GM19395 (cell line): ENCODE results near the gene CCNA2.
A peak's percentile ranks its signal among the peaks of the same experiment; 100 is the strongest.

Experiments
- ATAC-seq: cut with Tn5 transposase; IDR thresholded peaks from one replicate; pipeline ENCODE4 v1.9.1; 2021; ENCODE audit warnings: mild to moderate bottlenecking, moderate library complexity; ENCODE audit not compliant: unreplicated experiment

CCNA2 gene

GRCh38 chr4:121823505-121824170 lies at the start of gene CCNA2:
CCNA2 (minus strand) TSS chr4:121823883; CDS start chr4:121823628, 255 bp downstream.
- ATAC-seq, result peak; percentile 94

- peak; percentile 99 for ATAC-seq
Measured at GRCh38 chr4:121869841-121870822, 46.4 kb upstream of the CCNA2 start, which contains the start of gene BBS7. BBS7 (minus strand) TSS chr4:121870474; CDS start chr4:121870313, 161 bp downstream.

DNA sequence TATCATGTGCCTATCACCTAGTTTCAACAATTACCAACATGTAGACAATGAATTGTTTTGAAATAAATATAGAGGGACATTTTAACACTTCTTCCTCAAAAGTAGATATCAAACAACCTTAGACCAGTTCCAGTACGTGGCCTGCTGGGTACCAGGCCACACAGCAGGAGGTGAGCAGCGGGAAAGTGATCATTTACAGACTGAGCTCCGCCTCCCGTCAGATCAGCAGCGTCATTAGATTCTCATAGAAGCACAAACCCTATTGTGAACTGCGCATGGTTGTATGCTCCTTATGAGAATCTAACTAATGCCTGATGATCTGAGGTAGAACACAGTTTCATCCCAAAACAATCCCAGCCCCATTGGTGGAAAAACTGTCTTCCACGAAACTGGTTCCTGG lies 40.1 kb upstream of the CCNA2 start:
- ATAC-seq, result no peak

GRCh38 chr4:121861426-121861825 lies 37.7 kb upstream of the CCNA2 start:
- ATAC-seq, result no peak

DNA sequence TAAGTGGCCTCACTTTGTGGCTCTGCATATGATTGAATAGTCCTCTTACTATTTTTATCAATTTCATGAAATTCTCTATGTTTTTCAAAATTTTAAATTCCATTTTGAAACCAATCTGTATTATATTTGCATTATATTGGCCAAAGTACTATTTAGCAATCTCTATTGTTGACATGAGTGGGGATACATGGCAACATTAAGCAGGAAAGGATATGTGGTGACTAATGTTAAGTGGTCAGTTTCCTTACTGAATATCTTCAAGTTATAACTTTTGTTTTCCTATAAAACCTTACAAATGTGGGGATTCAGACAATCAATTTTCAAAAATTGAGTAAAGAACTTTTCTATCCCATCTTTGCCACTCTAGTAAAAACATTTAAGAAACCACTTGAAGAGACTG lies 36.4 kb upstream of the CCNA2 start:
- ATAC-seq, result no peak

DNA sequence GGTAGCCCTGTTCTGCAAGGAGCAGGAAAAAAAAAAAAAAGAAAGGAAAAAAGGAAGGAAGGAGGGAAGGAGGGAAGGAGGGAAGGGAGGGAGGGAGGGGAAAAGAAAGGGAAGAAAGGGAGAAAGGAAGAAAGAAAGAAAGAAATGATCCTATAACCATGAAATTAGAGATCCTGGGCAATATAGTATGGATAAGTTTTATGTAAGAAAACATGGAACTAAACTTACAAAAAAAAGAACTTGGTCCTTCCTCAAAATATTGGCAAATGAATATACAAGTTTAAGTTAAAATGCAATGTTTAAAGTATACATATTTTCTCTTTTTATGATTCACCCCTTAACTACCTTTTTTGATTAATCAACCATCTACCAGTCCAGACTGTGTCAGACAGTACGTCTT lies 27.7 kb upstream of the CCNA2 start:
- no peak for ATAC-seq

DNA sequence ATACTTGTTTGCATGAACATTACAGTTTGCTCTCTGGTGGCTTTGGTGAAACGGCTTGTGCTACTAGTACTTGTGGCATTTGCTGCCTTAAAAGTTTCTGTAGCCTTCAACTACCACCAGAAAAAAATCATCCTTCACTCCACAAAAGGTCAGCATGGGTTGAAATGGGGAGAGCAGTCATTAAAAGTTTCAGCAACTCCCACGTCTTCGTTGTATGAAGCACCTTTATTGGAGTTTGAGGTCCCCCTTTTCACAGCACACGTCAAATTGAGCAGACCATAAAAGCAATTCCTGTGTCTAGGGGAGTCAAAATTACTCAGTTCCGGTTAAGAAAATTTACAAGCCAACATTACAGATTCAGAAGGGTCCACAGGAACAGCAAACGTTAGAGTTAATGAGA lies 23.0 kb upstream of the CCNA2 start:
- no peak for ATAC-seq

DNA sequence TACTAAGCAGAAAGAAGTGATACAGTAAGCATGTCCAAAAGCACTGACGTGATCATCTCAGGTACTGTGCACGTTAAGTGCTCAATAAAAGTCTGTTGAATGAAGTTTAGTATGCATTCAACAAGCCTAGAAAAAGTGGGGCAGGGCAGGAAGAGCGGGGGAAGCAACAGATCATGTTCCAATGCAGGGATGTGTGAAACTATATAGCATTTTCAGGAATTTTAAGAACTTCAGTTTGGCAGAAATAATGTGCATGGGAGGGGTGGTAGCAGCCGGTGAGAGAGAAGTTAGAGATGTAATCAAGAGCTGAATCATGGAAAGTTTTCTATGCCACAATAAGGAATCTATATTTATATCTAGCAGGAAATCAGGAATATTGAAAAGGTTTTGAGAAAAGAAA lies 19.2 kb upstream of the CCNA2 start:
- ATAC-seq, result no peak

DNA sequence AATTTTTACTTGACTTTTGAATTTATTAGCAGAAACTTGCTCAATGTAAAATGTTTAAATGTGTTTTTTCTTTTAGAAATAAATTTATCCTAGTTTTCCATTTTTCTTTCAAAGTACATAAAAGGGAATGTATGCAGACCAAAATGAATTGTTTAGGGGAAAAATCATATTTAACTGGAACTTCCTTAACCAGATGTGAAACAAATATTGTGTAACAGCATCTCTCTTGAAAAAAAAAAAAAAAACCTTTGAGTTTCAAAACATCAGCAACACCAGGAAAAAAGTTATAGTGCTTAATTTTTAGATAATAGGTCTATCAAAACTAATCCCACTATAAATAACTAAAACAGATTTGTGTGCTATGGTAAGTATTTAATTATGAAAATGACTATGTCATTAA lies 14.5 kb upstream of the CCNA2 start:
- no peak for ATAC-seq

DNA sequence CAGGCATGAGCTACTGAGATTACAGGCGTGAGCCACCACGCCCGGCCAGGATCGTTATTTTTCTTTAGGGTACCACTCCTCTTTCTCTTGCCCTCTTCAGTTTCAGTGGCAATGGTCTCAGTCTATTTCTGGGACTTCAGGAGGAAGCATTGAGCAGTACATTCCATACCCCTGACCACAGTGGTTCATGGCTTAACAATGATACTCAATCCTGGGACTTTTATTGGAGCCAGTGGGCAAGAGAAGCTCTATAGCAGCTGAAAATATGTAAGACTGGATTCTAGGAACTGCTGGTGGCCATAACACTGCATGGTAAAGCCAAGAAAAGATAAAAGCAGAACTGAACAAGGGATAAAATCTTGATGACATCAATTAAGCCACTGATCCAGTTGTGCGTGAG lies 5.8 kb upstream of the CCNA2 start:
- ATAC-seq, result no peak

DNA sequence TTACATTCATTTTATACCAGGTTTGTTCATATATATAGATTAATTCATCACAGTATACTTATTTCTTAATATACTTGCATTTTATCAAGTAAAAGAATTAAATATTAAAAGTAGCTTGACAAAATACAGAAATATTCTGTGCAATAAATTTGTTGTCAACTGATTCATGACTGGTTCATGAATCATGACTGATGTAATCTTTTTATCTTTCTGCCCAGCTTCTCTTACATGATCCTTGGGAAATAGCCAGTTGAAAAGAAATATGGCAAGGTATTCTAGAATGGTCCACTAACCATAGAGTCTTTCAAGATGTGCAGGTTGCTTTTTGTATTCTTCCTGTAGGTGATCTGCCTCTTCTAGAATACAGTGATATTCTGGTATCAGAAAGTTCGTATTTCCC lies 4.2 kb upstream of the CCNA2 start:
- ATAC-seq, result no peak

- ATAC-seq, result no peak
Measured at GRCh38 chr4:121824950-121825349, 1.3 kb upstream of the CCNA2 start.

GRCh38 chr4:121824171-121824527 lies 466 bp upstream of the CCNA2 start:
- ATAC-seq, result peak; percentile 9

GRCh38 chr4:121822796-121823504 lies 733 bp downstream of the CCNA2 start:
- ATAC-seq, result peak; percentile 52

DNA sequence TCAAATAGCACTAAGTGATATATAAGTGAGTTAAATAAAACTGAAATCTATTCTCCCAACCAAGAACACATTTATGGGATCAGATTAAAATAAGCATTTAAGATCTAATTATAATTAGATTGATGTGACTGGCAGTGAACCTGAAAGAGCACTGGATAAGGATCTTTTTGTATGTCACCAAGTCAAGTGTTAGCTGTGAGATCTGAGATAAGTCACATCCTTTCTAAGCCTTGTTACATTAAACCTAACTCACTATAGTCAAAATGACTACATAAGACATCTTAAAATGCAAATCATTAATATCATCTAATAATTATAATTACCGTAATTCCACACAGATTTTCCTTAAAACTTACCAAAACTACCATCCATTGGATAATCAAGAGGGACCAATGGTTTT lies 1.6 kb downstream of the CCNA2 start:
- ATAC-seq, result no peak

GRCh38 chr4:121819216-121819965 lies 4.3 kb downstream of the CCNA2 start:
- no peak for ATAC-seq

DNA sequence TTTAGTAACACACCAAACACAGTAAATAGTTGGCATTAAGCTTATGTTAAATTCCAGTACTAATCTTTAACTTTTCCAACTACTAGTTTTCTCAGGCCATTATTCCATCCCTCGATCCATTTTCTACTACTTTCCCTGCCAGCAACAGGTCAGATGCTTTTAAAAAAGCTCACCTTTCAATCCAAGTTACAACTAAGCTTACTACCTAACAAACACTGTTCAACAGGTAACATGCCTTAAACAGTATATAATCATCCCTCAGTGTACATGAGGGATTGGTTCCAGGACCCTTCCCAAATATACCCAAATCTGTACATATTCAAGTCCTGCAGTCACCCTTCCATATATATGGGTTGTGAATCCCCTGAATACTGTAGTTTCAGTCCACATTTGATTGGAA lies 5.5 kb downstream of the CCNA2 start:
- no peak for ATAC-seq

DNA sequence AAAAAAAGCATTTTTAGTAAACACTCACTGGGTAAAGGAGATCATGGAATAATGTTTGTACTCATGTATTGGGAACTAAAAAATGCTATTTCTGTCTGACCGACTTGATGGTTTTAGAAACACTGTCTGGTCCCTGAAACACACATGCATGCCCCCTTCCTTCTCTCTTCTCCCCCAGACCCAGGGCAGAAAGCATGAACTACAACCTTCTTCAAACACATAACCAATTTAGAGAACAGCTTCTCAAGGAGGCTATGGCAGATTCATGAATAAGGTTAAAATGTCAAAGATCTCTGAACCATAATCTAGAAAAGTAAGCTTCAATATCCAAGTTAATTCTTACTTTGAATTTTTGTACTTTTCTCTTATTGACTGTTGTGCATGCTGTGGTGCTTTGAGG lies 6.0 kb downstream of the CCNA2 start:
- ATAC-seq, result no peak

DNA sequence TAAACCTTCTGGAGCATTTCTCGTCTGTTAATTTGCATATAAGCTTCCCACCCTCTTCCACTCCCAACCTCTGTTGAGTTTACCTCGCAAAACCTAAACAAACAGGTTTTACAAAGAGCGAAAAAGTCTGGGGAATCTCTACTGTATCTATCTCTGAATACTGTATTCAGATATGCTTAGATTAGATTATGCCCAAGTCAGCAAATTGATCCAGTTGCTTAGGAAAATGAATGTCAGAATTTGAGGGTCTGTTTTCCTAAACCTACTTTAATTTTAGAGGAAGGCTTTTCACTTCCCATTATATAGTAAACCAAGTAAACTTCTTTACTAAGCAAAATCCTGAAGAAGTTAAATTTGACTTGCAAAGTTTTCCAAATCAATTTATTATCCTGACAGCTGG lies 6.7 kb downstream of the CCNA2 start:
- ATAC-seq, result no peak

- ATAC-seq, result no peak
Measured at GRCh38 chr4:121814756-121815155, 8.9 kb downstream of the CCNA2 start.

DNA sequence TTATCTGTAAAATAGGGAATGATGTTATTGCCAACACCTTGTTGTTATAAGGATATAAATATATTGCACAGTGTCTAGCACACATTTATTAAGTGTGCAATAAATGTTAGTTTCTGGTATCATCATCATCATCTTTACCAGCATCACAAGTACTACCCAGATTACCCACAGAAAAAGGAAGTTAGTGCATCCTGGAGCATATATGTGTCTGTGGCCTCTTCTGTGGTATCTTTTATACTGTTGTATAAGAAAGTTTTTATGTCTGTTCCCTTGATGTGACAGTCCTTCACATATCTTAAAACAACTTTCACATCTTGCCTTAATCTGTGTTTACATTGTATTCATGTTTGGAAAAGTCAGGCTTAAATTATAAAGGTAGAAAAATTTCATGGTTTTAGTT lies 12.6 kb downstream of the CCNA2 start:
- ATAC-seq, result no peak
